ENCODE measurements around the gene STON1. TPM values are rescaled to one million over a fixed set of nuclear protein-coding genes. Genes with fewer than 3 reads are reported as not detected.
"Not testable (repeated sequence)": the region's sequence is repeated elsewhere in the genome, so short reads cannot be mapped to it uniquely, and the experiment has no call there.

The STON1 gene
- total RNA-seq, 2 donors from 2014 or later, result 2.1 to 11.9 TPM

DNA sequence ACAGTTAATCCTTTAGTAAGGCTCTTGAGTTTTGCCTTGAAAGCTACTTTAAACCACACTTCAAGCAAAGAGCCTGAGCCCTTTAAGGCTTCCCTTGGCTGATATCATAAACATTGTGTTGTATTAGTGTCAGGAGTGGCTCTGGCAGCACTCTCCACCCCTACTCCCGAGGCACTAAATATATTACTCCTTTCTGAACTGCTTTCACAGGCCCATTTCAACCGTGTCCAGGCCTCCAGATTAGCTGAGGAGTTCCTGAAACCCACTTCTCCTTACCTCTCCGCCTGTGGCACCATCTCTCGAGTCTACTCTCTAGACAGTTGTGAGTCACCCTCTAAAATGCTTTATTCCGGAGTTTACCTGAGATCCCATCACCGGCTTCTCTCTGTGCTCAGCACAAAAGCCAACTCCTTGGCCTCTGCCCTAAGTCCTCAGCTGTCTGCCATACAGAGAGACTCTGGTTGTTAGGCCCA, 14.4 kb upstream of the STON1 start:
- no peaks in the 10 kb centered on the region for H3K27me3 ChIP-seq
- DNase-seq, result no peak
- intact Hi-C loops (cut with DNase I), result no loop called here
- TF ChIP-seq, protein P1, sequence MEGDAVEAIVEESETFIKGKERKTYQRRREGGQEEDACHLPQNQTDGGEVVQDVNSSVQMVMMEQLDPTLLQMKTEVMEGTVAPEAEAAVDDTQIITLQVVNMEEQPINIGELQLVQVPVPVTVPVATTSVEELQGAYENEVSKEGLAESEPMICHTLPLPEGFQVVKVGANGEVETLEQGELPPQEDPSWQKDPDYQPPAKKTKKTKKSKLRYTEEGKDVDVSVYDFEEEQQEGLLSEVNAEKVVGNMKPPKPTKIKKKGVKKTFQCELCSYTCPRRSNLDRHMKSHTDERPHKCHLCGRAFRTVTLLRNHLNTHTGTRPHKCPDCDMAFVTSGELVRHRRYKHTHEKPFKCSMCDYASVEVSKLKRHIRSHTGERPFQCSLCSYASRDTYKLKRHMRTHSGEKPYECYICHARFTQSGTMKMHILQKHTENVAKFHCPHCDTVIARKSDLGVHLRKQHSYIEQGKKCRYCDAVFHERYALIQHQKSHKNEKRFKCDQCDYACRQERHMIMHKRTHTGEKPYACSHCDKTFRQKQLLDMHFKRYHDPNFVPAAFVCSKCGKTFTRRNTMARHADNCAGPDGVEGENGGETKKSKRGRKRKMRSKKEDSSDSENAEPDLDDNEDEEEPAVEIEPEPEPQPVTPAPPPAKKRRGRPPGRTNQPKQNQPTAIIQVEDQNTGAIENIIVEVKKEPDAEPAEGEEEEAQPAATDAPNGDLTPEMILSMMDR (IDR thresholded peaks at IDR 0.05), result no peak
- H3K27ac ChIP-seq, result no peak overlapping the region
- no peaks in the 10 kb centered on the region for H3K4me1 ChIP-seq
- no peaks in the 10 kb centered on the region for H3K36me3 ChIP-seq
- no peak overlapping the region for H3K4me3 ChIP-seq
- no peaks in the 10 kb centered on the region for H3K9me3 ChIP-seq
- no peak overlapping the region for H3K9ac ChIP-seq (ENCODE audit: low read depth in 2 of 2, low read length in 2 of 2)

DNA sequence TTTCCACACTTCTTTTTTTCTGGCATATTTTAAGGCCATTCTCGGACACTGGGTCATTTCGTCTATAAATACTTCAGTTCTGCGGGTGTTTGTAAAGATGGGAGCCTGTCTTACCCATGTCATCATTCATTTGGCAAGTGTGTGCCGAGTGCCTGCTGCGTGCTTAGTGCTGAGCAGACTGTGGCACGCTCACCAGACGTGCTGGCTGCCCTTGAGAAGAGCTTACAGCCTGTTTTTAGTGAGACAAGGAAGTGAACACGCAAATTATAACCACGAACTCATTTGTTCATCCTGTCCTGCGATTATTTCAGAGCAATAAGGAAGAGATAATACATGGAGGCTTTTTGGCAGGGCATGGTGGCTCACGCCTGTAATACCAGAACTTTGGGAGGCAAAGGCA, 10.4 kb upstream of the STON1 start:
- no peak for DNase-seq
- Histone ChIP-seq H3K36me3 (no peaks in the 10 kb centered on the region), H3K9ac (ENCODE audit: low read depth in 2 of 2, low read length in 2 of 2) (no peak overlapping the region), H3K27ac (no peak overlapping the region), H3K4me1 (no peaks in the 10 kb centered on the region), H3K27me3 (no peaks in the 10 kb centered on the region), H3K9me3 (no peaks in the 10 kb centered on the region), H3K4me3 (no peak overlapping the region)
- intact Hi-C loops (cut with DNase I), result no loop called here
- TF ChIP-seq, protein P1 (IDR thresholded peaks at IDR 0.05), result no peak

DNA sequence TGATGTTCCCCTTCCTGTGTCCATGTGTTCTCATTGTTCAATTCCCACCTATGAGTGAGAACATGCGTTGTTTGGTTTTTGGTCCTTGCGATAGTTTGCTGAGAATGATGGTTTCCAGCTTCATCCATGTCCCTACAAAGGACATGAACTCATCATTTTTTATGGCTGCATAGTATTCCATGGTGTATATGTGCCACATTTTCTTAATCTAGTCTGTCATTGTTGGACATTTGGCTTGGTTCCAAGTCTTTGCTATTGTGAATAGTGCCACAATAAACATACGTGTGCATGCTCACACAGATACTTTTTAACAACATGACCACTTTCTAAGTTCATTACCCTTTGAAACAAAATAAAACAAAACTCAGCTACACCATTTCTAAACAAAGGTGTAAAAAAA, 5.2 kb upstream of the STON1 start:
- H3K4me1 ChIP-seq; DNase-seq; H3K4me3 ChIP-seq; H3K9me3 ChIP-seq; H3K27me3 ChIP-seq; intact Hi-C loops (cut with DNase I); H3K36me3 ChIP-seq; H3K27ac ChIP-seq; H3K9ac ChIP-seq (ENCODE audit: low read depth in 2 of 2, low read length in 2 of 2): not testable (repeated sequence)

DNA sequence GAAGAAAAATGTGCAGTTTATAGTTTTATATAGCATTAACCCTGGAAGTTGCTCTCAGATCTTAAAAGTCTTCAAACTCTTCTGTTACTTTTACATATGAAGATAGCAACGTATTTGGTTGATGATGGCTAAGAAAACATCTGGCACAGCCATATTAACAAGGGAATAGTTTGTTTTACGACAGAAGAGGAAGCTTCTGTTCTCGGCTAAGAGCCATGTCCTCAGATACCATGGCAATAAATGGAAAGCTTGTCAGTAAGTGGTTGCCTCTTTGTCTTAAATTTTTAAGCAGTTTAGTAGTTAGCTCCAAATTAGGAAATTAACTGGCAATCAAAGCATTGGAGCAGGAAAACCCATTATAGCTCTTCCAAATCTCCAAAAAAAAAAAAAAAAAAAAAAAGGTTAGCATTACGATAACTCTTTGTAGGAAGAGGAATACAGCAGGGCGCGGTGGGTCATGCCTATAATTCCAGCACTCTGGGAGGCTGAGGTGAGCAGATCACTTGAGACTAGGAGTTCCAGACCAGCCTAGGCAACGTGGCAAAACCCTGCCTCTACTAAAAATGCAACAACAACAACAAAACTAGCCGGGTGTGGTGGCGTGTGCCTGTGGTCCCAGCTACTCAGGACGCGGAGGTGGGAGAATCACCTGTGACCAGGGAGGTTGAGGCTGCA, 4.5 kb upstream of the STON1 start:
- H3K4me3 ChIP-seq, result no peak overlapping the region
- H3K9me3 ChIP-seq, result no peaks in the 10 kb centered on the region
- no peak for DNase-seq
- H3K27ac ChIP-seq, result no peak overlapping the region
- no peaks in the 10 kb centered on the region for H3K36me3 ChIP-seq
- H3K4me1 ChIP-seq, result no peaks in the 10 kb centered on the region
- TF ChIP-seq, protein P1 (IDR thresholded peaks at IDR 0.05), result no peak
- no peak overlapping the region for H3K9ac ChIP-seq (ENCODE audit: low read depth in 2 of 2, low read length in 2 of 2)
- intact Hi-C loops (cut with DNase I), result no loop called here
- no peaks in the 10 kb centered on the region for H3K27me3 ChIP-seq

DNA sequence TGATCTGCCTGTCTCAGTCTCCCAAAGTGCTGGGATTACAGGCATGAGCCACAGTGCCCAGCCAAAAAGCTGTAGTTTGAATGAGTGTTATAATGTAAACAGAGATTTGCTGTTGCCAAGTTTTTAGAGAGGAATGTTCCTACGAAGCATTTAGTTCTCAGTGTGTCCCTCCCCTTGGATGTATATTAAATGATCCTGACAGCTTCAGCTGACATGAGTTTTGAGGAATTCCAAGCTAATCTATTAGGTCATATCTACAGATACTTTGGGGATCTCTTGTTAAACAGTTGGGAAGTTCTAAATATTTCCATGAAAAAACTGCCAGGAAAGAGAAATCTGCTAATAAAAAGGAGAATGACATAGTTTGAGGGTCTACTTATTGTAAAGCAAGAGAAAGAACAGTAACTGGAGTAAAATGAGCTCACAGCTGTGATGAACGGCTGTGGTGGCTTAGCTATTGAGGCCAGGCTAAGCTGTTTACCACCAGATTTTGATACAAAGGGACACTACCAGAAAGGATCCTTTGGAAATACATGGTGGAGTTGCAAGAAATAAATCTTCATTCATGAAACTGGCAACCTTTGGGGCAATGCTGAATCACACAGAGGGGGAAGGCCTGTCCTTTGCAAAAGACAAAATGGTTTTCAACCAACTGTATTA, 2.6 kb upstream of the STON1 start:
- Histone ChIP-seq H3K9ac (ENCODE audit: low read depth in 2 of 2, low read length in 2 of 2) (no peak overlapping the region), H3K27ac (no peak overlapping the region), H3K4me3 (no peak overlapping the region), H3K9me3 (no peaks in the 10 kb centered on the region), H3K36me3 (no peaks in the 10 kb centered on the region), H3K4me1 (no peaks in the 10 kb centered on the region), H3K27me3 (no peaks in the 10 kb centered on the region)
- intact Hi-C loops (cut with DNase I), result no loop called here
- no peak for DNase-seq
- TF ChIP-seq, protein P1 (IDR thresholded peaks at IDR 0.05), result no peak

DNA sequence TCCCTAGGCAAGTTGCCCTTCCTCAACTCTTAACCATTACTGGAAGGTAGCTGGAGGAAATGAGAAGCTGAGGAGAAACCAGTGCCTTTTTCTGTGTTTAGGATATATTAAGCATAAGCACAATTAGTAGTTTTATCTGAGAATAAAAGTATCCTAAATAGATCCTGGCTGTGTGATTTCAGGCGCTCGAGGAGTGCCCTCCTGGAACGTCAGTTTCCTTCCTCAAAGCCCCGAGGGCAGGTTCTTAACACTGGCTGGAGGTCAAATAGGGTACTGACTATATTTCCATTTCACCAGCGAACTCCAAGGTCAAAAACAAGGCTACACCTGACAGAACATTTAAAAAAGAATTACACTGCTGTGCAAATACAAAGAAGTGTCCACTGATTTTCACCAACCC, 1.5 kb upstream of the STON1 start:
- H3K27me3 ChIP-seq, result no peaks in the 10 kb centered on the region
- no peaks in the 10 kb centered on the region for H3K9me3 ChIP-seq
- TF ChIP-seq, protein P1 (IDR thresholded peaks at IDR 0.05), result no peak
- no peak overlapping the region for H3K9ac ChIP-seq (ENCODE audit: low read depth in 2 of 2, low read length in 2 of 2)
- H3K4me3 ChIP-seq, result no peak overlapping the region
- no peaks in the 10 kb centered on the region for H3K36me3 ChIP-seq
- no peaks in the 10 kb centered on the region for H3K4me1 ChIP-seq
- intact Hi-C loops (cut with DNase I), result no loop called here
- no peak overlapping the region for H3K27ac ChIP-seq
- no peak for DNase-seq
